Stimulated activated CD8-positive, alpha-beta memory T cell treated with anti-CD3 and anti-CD28 coated beads, Interleukin-4, amount 100 ng/mL, for 24 hours (primary cell): ENCODE data around the gene RABEP2.
A peak's percentile ranks its signal among the peaks of the same experiment; 100 is the strongest.
"Not testable (repeated sequence)": the region's sequence is repeated elsewhere in the genome, so short reads cannot be mapped to it uniquely, and the experiment has no call there.

Source experiments
- DNase-seq: peaks from one replicate; pipeline ENCODE4 v3.0.0-alpha.2; 2020; ENCODE audit warnings: low read depth

RABEP2 gene

DNA sequence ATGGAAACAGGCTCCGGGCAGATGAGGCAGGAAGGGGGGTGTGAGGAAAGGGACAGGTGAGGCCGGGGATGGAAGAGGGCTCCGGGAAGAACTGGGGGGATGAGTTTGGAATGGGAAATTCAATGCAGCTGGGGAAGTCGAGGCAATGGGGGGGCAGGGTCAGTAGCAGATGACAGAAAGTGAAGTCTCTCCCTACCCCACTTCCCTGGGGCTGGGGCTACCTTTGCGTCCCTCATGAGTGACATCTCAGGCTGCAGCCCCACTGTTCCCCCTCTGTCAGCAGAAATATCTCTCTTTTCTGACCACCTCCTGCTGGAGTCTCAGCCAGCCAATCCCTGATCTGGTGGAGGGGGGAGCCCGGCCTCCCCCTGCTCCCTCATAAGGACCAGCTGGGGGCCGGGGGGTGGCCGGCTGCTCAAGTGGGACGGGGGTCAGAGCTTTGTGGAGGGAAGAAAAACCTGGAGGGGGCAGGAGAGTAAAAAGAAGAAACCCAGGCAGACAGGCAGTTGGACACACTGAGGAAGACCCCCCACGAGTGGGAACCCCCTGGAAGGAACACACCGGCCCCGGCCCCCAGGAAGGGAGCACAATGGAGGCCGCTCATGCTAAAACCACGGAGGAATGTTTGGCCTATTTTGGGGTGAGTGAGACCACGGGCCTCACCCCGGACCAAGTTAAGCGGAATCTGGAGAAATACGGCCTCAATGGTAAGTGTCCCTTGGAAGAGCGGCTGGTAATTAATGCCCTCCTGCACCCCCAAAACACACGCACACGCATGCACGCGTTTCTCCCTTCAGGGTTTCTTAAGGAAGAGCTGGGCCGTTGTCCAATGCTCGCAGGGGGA lies 46.7 kb downstream of the RABEP2 start, which contains the start of gene ATP2A1:
Gene ATP2A1, plus strand, starts transcription at position 406 of the 844 bp plus-strand sequence. Its CDS starts 184 bp downstream, at position 590.
- no peak for DNase-seq

DNA sequence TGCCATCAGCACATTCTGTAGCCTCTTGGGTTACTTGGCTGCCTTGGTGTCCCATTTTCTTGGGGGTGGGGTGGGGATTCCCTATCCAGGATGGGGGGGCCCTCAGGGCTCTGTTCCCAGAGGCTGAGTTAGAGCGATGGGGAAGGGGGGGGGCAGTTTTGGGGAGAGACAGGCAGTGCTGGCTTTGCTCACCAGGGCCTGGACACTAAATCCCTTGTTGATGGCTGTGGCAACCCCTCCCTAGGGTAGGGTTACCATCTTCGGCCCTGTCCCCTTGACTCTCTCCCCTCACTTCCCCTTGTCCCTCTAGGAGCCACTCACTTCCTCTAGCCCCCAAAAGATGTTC lies 47.4 kb downstream of the RABEP2 start:
- no peak for DNase-seq

DNA sequence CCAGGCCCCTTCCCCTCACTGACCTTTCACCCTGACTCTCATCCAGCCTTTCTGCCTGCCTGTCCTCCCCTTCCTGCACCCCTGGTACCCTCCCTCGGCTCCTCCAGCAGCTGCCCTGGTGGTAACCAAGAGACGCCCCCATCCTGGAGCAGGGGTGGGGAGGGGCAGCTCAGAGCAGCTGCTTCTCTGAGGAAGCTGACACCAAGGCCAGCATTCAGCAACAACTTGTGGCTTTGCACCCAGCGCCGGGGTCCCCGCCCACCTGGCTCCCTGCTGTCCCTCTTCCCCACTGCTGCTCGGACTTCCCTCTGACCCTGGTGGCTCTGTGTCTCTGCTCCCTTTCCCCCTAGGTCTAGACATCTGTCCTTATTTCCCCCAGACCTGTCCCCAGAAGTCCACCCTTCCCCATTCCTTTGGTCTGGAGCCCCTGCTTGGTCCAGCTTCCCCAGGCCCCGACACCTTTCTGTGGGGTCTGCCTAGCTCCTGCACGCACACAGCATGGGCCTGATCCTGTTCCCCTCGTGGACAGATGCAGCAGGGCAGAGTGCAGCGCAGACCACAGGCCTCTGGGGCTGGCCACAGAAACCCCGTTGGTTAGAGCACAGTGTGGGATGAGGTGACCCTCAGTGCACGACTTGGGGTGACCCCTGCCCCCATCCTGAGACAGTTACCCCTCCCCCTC lies 47.9 kb downstream of the RABEP2 start:
- DNase-seq, result no peak

DNA sequence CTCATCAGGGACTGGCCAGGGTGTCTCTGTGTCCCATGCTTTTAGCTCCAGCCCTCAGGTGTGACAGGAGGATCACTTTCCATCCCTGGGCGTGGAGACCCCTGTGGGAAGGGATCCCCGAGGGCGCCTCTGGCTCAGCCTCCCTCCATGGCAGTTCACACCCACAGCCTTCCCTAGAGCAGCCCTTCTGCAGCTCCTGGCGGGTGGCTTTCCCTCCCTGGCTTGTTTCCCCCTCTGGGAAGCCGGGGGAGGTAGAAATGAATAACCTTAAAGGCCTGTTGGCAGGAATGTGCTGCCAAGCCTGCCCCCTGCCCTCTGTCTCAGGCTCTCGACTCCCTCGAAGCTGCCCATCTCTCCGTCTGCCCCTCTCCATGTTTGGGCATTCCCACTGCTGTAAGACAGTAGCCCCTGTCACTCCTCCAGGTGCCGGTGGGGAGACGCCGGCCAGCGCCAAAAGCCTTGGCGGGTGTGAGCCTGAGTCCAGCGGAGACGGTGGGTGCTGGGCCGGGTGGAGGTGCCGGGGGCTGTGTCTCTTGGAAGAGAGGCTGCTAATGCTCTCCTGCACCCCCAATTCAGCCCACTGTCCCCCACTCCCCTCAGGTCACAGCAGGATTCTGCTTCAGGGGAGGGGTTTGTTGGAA lies 48.9 kb downstream of the RABEP2 start:
- DNase-seq, result no peak

DNA sequence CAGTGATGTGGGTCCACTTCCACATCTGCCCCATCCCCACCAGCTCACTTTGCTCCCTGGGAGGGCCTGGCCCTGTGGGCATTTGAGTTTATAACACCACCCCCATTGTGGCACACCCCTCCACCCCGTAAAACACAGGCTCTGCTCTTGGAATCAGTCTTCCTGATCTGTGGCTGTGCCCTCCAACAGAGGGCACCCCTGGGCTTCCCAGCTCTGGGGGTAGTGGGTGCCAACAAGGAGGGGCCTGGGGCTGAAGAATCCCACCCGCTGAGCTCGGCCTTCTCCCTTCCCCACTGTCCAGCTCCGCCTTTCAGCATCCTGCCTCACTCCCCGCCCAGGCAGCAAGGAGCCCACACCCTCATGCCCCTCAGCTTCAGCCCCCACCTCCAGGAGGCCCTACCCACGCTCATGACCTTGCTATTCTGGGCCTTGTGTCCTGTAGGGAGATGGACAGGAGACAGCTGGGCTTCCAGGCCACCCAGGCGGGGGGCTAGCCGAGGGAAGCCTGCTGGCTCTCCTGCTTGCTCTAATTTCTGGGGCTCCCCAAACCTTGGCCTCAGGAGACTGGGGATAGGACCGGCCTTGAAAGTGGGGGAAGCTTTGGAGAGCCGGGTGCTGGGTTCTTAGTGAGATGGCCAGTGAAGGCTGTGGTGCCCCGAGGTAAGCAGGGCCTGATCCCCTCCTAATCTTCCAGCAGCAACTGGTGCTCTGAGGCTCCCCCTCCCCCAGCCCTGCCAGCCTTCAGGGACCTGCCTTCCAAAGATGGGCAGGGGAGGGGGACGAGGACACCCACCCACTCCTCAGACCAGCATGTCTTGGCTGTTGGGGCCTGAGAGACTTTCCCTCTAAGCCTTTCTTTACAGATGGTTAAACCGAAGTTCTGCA lies 49.7 kb downstream of the RABEP2 start:
- no peak for DNase-seq

DNA sequence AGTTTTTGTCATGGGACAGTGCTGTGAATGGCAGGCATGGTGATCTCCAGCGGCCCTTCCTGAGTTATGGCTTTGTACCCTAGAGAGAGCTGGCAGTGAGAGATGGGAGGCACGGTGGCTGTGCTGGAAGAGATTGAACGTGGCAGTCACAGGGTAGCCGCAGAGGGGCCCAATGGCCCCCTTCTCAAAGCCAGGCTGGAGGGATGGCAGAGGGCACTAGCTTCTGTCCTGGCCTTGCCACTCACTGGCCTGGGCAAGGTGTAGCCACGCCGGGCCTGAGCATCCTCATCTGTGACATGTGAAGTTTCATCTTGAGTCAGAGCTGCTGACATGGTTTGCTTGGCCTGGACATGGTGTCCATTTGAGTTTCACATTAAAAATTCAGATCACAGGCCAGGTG lies 50.6 kb downstream of the RABEP2 start:
- DNase-seq, result no peak

DNA sequence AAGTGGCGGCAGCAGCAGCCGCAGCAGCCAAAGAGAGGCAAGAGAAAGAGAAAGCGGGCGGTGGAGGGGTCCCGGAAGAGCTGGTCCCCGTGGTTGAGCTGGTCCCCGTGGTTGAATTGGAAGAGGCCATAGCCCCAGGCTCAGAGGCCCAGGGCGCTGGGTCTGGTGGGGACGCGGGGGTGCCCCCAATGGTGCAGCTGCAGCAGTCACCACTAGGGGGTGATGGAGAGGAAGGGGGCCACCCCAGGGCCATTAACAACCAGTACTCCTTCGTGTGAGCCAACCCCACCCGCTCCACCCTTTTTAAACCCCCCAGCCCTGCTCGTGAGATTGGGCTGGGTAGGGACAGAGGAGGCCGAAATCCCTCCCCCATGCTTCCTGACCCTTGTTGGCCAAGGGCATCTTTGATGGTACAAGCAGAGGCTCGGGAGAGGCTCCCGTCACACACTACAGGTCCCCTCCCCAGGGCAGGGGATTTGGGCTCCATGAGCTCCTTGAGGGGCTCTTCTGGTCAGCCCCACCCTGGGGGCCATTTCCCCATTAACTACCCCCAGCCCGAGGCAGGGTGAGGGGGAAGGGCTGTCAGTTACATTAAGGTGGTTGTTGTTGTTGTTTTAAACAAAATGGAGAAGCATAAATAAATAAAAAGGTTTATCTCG lies 51.4 kb downstream of the RABEP2 start:
- DNase-seq, result peak; percentile 33

DNA sequence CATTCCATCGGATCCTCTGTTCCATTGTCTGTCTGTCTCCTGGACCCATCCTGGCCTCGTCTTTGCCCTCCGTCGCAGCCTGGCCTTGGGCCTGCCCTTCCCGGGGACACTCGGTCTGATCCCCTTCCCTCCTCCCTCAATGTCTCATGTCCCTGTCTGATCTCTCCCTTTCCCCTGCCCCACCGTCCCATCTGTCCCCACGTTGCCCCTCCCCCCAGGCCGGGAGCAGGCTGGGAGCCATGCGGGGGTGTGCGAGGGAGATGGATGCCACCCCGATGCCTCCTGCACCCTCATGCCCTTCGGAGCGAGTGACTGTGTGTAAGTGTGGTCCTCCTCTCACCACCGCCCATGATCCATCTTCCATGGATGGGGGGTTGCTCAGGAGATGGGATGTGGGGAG lies 52.1 kb downstream of the RABEP2 start:
- no peak for DNase-seq

DNA sequence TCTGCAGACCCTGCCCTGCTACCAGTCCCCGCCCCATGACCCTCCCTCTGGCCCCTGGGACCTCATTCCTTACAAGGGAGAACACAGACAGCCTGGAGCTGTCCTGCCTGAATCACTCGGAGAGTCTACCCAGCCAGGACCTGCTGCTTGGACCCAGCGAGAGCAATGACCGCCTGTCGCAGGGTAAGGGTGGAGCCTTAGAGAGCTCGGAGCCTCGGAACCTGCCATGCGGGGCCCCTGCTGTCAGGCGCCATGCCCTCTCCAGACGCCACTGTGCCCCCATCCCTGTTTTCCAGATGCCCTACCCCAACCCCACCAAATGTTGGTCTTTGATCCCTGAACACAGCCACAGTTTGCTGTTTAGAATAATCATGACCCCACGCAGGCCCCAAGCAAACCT lies 55.8 kb downstream of the RABEP2 start:
- no peak for DNase-seq

DNA sequence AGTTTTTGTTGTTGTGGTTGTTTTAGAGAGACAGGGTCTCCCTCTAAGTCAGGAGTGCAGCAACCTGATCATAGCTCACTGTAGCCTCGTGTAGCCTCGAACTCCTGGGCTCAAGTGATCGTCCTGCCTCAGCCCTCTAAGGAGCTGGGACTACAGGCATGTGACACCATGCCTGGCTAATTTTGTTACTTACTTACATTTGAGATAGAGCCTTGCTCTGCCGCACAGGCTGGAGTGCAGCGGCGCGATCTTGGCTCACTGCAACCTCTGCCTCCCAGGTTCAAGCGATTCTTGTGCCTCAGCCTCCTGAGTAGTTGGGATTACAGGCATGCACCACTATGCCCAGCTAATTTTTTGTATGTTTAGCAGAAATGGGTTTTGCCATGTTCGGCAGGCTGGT lies 57.4 kb downstream of the RABEP2 start:
- not testable (repeated sequence) for DNase-seq

DNA sequence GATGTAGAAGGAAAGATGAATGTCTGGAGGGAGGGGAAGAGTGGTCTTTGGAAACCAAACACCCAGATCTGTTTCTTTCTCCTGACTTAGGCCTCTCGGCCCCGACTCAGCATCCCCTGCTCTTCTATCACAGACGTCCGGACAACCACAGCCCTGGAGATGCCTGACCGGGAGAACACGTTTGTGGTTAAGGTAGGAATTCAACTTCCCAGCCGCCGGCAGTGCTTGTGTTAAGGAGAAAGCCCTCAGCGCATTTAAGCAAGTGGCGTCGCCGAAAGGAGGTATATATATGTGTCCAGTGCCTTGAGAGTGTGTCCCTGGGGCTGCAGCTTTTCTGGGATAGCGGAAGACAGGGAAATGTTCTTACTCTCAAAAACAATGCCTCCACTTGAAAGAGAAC lies 57.8 kb downstream of the RABEP2 start:
- DNase-seq, result no peak

DNA sequence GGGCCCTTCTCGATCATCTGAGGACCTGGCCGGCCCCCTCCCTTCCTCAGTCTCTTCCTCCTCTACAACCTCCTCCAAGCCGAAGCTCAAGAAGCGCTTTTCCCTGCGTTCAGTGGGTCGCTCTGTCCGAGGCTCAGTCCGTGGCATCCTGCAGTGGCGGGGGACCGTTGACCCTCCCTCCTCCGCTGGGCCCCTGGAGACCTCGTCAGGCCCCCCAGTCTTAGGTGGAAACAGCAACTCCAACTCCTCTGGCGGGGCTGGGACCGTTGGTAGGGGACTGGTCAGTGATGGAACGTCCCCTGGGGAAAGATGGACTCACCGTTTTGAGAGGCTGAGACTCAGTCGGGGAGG lies 58.6 kb downstream of the RABEP2 start:
- no peak for DNase-seq

DNA sequence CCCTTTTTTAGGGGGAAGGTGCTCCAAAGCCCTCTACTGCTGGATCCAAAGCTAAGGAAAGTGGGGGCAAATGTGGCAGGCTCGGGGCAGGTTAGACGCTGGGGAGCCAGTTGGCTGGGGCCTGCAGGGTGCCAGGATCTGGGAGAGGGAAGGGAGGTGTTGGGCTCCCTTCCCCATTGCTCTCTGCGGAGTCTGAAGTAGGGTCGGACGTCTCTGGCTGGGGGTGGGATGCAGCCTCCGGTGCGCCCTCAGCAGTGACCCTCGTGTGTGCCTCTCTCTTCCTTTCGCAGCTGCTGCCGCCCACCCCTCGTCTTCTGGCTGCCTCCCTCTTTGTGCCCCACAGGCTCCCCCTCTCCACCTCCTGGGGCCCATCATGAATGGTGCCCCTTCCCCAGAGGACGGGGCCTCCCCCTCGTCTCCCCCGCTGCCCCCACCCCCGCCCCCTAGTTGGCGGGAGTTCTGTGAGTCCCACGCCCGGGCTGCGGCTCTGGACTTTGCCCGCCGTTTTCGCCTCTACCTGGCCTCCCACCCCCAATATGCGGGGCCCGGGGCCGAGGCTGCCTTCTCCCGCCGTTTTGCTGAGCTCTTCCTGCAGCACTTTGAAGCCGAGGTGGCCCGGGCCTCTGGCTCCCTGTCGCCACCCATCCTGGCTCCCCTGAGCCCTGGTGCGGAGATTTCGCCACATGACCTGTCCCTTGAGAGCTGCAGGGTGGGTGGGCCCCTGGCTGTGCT lies 59.1 kb downstream of the RABEP2 start:
- DNase-seq, result no peak

DNA sequence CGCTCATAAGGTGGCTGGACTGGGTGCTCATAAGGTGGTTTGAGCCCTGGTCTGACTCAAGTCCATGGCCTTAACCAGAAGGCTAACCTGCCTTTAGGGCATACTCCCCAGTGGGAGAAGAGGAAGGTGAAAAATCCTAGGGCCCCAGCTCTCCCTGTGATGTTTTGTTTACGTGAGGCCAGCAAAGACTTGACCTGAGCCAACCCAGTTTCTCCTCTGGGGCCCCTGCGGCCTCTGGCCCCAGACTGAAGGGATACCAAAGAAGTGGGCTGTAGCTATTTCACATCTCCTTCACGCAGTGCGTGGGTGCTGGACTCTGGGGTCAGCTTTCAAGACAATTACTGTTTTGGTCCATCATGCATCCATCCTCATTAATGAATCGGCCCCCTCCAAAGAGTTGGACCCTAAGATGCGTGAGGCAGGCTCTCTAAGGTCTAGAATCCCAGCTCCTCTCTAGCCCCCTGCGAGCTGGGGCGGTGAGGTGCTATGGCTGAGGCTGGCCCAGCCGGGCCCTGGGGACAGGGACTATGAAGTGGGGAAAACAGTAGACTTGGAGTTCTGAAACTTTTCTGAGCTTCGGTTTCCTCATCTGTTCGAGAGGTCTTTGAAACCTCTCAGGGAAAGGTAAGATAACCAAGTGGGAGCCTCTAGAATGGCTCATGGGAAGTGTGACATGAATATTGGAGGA lies 59.9 kb downstream of the RABEP2 start:
- no peak for DNase-seq

DNA sequence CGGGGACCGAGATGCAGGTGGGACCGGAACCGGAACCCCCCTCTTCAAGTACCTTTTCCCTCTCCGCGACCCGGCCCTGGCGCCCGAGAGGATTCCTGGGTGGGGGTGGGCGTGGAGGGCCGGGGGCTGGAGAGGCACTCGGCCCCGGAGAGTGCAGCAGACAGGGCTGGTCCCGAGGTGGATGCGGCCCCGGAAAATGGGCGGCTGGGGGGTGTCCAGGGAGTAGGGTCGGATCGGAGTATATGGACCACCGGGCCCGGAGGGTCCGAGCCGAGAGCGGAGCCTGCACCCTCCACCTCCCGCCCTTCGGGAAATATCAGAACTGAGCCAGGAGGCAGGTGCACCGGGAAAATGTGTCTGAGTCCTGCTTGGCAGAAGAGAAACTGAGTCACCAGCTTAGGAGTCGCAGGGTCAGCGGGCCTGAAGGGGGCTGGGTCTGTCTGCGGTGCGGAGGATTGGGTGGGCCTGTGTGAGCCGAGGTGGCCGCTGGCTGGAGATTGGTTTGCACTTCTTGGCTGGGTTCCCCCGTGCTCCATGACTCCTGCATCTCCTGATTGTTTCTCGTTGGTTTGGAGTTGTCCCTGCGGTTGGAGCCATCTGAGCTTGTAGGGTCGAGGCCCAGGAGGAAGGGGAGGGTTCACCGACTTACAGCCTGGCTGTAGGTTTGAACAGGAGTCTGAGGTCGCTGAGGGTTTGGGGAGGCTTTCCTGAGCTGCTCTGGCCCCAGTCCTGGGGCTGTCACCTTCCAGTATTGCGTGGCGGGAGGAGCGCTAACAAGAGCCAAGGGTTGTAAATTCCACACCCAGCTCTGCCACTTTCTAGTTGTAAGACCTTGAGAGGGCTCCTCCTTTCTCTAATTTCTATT lies 60.9 kb downstream of the RABEP2 start:
- no peak for DNase-seq

DNA sequence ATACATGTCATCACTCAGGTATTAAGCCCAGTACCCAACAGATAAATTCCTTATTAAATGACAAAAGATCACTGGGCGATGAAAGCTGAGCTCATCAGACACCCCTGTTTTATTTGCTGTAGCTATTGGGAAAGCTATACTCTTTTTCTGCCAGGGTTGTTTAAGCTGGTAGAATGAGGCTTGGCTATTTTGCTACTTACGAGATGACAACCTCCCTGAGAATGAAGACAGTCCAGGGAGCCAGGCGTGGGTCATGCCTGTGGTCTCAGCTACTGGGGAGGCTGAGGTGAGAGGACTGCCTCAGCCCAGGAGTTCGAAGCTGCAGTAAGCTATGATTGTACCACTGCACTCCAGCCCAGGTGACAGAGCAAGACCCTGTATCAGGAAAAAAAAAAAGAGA lies 65.7 kb downstream of the RABEP2 start:
- no peak for DNase-seq

DNA sequence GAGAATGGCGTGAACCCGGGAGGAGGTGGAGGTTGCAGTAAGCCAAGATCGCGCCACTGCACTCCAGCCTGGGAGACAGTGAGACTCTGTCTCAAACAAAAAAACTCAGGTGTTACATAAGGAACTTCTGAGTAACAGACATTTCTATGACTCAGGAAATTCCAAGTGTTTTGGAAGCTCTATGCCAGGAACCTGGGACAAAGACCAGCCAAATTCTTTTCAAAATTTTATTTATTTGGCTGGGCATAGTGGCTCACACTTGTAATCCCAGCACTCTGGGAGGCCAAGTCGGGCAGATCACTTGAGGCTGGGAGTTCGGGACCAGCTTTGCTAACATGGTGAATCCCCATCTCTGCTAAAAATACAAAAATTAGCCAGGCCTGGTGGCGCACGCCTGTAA lies 66.6 kb downstream of the RABEP2 start:
- no peak for DNase-seq
